ENCODE results near the gene LCP1. TPM values are rescaled to one million over a fixed set of nuclear protein-coding genes. Genes with fewer than 3 reads are reported as not detected.

The LCP1 gene
- polyA plus RNA-seq, 1 of the 3 experiments (the other 2 are of a cell fraction), result 0.03 TPM

DNA sequence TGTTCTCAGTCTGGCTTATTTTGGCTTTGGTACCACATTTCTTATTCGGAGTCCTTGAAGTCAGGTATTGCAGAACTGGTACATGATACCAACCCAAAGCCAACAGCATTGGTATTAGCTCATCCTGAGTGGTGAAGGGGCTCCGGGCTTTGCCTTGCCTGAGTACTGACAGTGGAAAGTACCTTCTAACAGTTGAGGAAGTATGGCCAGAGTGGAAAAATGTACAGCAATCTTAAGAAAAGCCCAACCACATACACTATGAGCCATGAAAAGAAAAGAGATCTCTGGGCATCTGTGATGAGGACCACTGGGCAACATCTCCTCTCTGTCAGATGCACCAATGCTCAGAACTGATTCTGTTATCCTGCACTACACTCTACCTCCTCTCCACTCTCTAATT lies 8.3 kb downstream of the LCP1 start:
- TF ChIP-seq YY1 (IDR thresholded peaks at IDR 0.05; ENCODE audit: low read depth) (no peak), GABPA (IDR thresholded peaks at IDR 0.05; ENCODE audit: low read depth) (no peak), RXRA (IDR thresholded peaks at IDR 0.05; ENCODE audit: borderline replicate concordance, low read depth) (no peak), SMC3 (IDR thresholded peaks at IDR 0.05; ENCODE audit: low read depth, low read length) (no peak), EP300 (IDR thresholded peaks at IDR 0.05; ENCODE audit: borderline replicate concordance in 1 of 2, low read depth in 1 of 2, low read length in 1 of 2) (no peak), FOXM1 (IDR thresholded peaks at IDR 0.05; ENCODE audit: low read depth) (no peak), EZH2phosphoT487 (IDR thresholded peaks at IDR 0.05; ENCODE audit: borderline replicate concordance, low read depth) (no peak)
- TF ChIP-seq, protein P1, sequence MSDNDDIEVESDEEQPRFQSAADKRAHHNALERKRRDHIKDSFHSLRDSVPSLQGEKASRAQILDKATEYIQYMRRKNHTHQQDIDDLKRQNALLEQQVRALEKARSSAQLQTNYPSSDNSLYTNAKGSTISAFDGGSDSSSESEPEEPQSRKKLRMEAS (IDR thresholded peaks at IDR 0.05; ENCODE audit: low read depth), result no peak
- TF ChIP-seq, protein P2, sequence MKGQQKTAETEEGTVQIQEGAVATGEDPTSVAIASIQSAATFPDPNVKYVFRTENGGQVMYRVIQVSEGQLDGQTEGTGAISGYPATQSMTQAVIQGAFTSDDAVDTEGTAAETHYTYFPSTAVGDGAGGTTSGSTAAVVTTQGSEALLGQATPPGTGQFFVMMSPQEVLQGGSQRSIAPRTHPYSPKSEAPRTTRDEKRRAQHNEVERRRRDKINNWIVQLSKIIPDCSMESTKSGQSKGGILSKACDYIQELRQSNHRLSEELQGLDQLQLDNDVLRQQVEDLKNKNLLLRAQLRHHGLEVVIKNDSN (IDR thresholded peaks at IDR 0.05; ENCODE audit: borderline replicate concordance, low read depth), result no peak
- TF ChIP-seq, protein P3, sequence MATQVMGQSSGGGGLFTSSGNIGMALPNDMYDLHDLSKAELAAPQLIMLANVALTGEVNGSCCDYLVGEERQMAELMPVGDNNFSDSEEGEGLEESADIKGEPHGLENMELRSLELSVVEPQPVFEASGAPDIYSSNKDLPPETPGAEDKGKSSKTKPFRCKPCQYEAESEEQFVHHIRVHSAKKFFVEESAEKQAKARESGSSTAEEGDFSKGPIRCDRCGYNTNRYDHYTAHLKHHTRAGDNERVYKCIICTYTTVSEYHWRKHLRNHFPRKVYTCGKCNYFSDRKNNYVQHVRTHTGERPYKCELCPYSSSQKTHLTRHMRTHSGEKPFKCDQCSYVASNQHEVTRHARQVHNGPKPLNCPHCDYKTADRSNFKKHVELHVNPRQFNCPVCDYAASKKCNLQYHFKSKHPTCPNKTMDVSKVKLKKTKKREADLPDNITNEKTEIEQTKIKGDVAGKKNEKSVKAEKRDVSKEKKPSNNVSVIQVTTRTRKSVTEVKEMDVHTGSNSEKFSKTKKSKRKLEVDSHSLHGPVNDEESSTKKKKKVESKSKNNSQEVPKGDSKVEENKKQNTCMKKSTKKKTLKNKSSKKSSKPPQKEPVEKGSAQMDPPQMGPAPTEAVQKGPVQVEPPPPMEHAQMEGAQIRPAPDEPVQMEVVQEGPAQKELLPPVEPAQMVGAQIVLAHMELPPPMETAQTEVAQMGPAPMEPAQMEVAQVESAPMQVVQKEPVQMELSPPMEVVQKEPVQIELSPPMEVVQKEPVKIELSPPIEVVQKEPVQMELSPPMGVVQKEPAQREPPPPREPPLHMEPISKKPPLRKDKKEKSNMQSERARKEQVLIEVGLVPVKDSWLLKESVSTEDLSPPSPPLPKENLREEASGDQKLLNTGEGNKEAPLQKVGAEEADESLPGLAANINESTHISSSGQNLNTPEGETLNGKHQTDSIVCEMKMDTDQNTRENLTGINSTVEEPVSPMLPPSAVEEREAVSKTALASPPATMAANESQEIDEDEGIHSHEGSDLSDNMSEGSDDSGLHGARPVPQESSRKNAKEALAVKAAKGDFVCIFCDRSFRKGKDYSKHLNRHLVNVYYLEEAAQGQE (IDR thresholded peaks at IDR 0.05; ENCODE audit: low read depth, low read length), result no peak

DNA sequence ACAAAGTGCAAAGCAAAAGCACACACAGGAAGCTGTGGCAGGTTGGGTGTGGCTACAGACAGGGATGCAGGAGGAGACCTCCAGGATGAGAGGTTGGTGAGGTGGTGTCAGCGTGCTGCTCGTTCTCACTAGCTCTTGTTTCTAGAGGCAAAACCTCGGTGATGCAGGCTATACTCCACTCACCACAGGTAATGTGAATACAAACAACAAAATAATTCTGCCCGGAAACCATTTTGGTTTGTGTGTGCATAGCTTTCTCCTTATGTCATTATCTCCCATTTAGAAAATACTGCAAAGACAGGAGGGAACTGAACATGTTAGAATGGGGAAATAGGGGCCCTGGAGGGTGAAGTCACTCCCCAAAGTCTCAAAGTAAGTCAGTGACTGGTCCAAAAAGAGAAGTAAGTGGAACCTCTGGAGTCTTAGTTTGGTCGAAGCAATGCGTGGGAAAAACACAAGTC lies 9.4 kb downstream of the LCP1 start:
- H3K4me1 ChIP-seq (ENCODE audit: control insufficient read depth in 1 of 2, insufficient read depth in 2 of 2, low read depth in 1 of 2, low read length in 1 of 2), result peaks cover 0 to 5% of the 10 kb centered on the region in 2 experiments; a peak in 2 of 4 replicates
- no peaks in the 10 kb centered on the region for H3K36me3 ChIP-seq (replicated peaks in 1 of 2; ENCODE audit: control insufficient read depth in 1 of 2, insufficient read depth in 2 of 2, low read length in 1 of 2)
- H3K27me3 ChIP-seq (ENCODE audit: insufficient read depth), result no peaks in the 10 kb centered on the region
- no peaks in the 10 kb centered on the region for H3F3A ChIP-seq (replicated peaks; ENCODE audit: insufficient read depth)
- DNase-seq, result no peak
- H3K9me2 ChIP-seq, result no peaks in the 10 kb centered on the region
- H3K4me3 ChIP-seq (ENCODE audit: low read depth in 2 of 2, low read length in 1 of 2), result no peak overlapping the region
- no peak overlapping the region for H3K9ac ChIP-seq
- H3K9me3 ChIP-seq, result no peaks in the 10 kb centered on the region
- no peak overlapping the region for H2AFZ ChIP-seq (ENCODE audit: low read depth)
- H3K27ac ChIP-seq (ENCODE audit: low read depth in 2 of 2, low read length in 1 of 2), result no peak overlapping the region
- 76% methylated on average over 6 of the region's 6 CpGs for WGBS (ENCODE audit: low lambda C conversion rate)
- no peaks in the 10 kb centered on the region for H4K20me1 ChIP-seq (ENCODE audit: insufficient read depth)
- H3K4me2 ChIP-seq, result no peak overlapping the region
- no peaks in the 10 kb centered on the region for H3K79me2 ChIP-seq (ENCODE audit: insufficient read depth)
- ChIA-PET CTCF (interaction anchor here (0.6 to 4.8 kb wide), 3 partner anchors 13 to 1225 kb away, joined by 3 to 29 read pairs (median 3); no protein-coding TSS in a partner anchor), POLR2A (no interaction called here)
- TF ChIP-seq, protein P1 (IDR thresholded peaks at IDR 0.05; ENCODE audit: low read depth), result no peak
- TF ChIP-seq EP300 (IDR thresholded peaks at IDR 0.05; ENCODE audit: borderline replicate concordance in 1 of 2, low read depth in 1 of 2, low read length in 1 of 2) (no peak), FOXM1 (IDR thresholded peaks at IDR 0.05; ENCODE audit: low read depth) (no peak), YY1 (IDR thresholded peaks at IDR 0.05; ENCODE audit: low read depth) (no peak), POLR2AphosphoS5 (IDR thresholded peaks at IDR 0.05; ENCODE audit: low read depth, low read length) (no peak), FOXJ3 (CRISPR knock-in tag; IDR thresholded peaks at IDR 0.05) (no peak), RAD21 (IDR thresholded peaks at IDR 0.05; ENCODE audit: low read length) (no peak), TCF12 (IDR thresholded peaks at IDR 0.05) (no peak), NFIC (IDR thresholded peaks at IDR 0.05; ENCODE audit: borderline replicate concordance) (no peak), RXRA (IDR thresholded peaks at IDR 0.05; ENCODE audit: borderline replicate concordance, low read depth) (no peak)
- TF ChIP-seq, protein P4, sequence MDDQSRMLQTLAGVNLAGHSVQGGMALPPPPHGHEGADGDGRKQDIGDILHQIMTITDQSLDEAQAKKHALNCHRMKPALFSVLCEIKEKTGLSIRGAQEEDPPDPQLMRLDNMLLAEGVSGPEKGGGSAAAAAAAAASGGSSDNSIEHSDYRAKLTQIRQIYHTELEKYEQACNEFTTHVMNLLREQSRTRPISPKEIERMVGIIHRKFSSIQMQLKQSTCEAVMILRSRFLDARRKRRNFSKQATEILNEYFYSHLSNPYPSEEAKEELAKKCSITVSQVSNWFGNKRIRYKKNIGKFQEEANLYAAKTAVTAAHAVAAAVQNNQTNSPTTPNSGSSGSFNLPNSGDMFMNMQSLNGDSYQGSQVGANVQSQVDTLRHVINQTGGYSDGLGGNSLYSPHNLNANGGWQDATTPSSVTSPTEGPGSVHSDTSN (IDR thresholded peaks at IDR 0.05), result no peak
- TF ChIP-seq, protein P3 (IDR thresholded peaks at IDR 0.05; ENCODE audit: low read depth, low read length), result no peak

More for the DNA sequence above, 8.3 kb downstream of the LCP1 start:
- ChIA-PET POLR2A (no interaction called here), CTCF (interaction anchor here (0.5 to 4.8 kb wide), 3 partner anchors 14 to 47 kb away, joined by 3 to 29 read pairs (median 4); no protein-coding TSS in a partner anchor)
- 72% methylated on average over 2 of the region's 2 CpGs for WGBS (ENCODE audit: low lambda C conversion rate)
- no peak for DNase-seq
- H3K9me2 ChIP-seq, result no peaks in the 10 kb centered on the region
- H3F3A ChIP-seq (replicated peaks; ENCODE audit: insufficient read depth), result no peaks in the 10 kb centered on the region
- H3K4me1 ChIP-seq (ENCODE audit: control insufficient read depth in 1 of 2, insufficient read depth in 2 of 2, low read depth in 1 of 2, low read length in 1 of 2), result peaks cover 0 to 5% of the 10 kb centered on the region in 2 experiments; a peak in 1 of 4 replicates
- H3K4me2 ChIP-seq, result no peak overlapping the region
- H3K9ac ChIP-seq, result no peak overlapping the region
- H3K9me3 ChIP-seq, result no peaks in the 10 kb centered on the region
- H3K4me3 ChIP-seq (ENCODE audit: low read depth in 2 of 2, low read length in 1 of 2), result no peak overlapping the region
- H2AFZ ChIP-seq (ENCODE audit: low read depth), result no peak overlapping the region
- no peaks in the 10 kb centered on the region for H3K27me3 ChIP-seq (ENCODE audit: insufficient read depth)
- H3K79me2 ChIP-seq (ENCODE audit: insufficient read depth), result no peaks in the 10 kb centered on the region
- no peaks in the 10 kb centered on the region for H3K36me3 ChIP-seq (replicated peaks in 1 of 2; ENCODE audit: control insufficient read depth in 1 of 2, insufficient read depth in 2 of 2, low read length in 1 of 2)
- no peaks in the 10 kb centered on the region for H4K20me1 ChIP-seq (ENCODE audit: insufficient read depth)
- no peak overlapping the region for H3K27ac ChIP-seq (ENCODE audit: low read depth in 2 of 2, low read length in 1 of 2)
